Mesenchymal stem cell (in vitro differentiated cells and primary cell): ENCODE results near the gene SREBF1. TPM values are rescaled to one million over a fixed set of nuclear protein-coding genes. Genes with fewer than 3 reads are reported as not detected.

Experiments used
- DNase-seq: peaks from one replicate; pipeline ENCODE4 v3.0.0-alpha.2; 2013
- H2AFZ ChIP-seq: one replicate; pipeline ENCODE4 v1.6.1; 2013; ENCODE audit warnings: low read depth, mild to moderate bottlenecking, control low read depth, inconsistent platforms, low read length, moderate library complexity
- H2AK5ac ChIP-seq: 2 replicates; pipeline ENCODE4 v1.6.1; 2013; ENCODE audit warnings: low read length, moderate library complexity, mild to moderate bottlenecking, inconsistent platforms; ENCODE audit not compliant: severe bottlenecking
- H2BK120ac ChIP-seq: one replicate; pipeline ENCODE4 v1.6.1; 2013; ENCODE audit warnings: low read depth, mild to moderate bottlenecking, inconsistent platforms, low read length, moderate library complexity
- H2BK12ac ChIP-seq, 2 experiments: one replicate each; pipeline ENCODE4 v1.6.1; 2013; ENCODE audit warnings: inconsistent platforms in 2 of 2, low read length in 2 of 2, mild to moderate bottlenecking in 2 of 2, moderate library complexity in 2 of 2, control low read depth in 1 of 2
- H2BK15ac ChIP-seq: one replicate; pipeline ENCODE4 v1.6.1; 2013; ENCODE audit warnings: mild to moderate bottlenecking, low read depth, inconsistent platforms; ENCODE audit not compliant: poor library complexity, severe bottlenecking
- H2BK5ac ChIP-seq: 2 replicates; pipeline ENCODE4 v1.6.1; 2013; ENCODE audit warnings: low read depth, mild to moderate bottlenecking, low read length, control low read depth, inconsistent platforms; ENCODE audit not compliant: poor library complexity, severe bottlenecking
- H3K14ac ChIP-seq, 2 experiments: one replicate each; pipeline ENCODE4 v1.6.1; 2013; ENCODE audit warnings: inconsistent platforms in 2 of 2, low read length in 2 of 2, control low read depth in 1 of 2, mild to moderate bottlenecking in 1 of 2, moderate library complexity in 1 of 2
- H3K18ac ChIP-seq, 2 experiments: one replicate each; pipeline ENCODE4 v1.6.1; 2013; ENCODE audit warnings: inconsistent platforms in 2 of 2, low read length in 2 of 2, control low read depth in 1 of 2, low read depth in 1 of 2, mild to moderate bottlenecking in 1 of 2
- H3K23ac ChIP-seq, 2 experiments: one replicate each; pipeline ENCODE4 v1.6.1; 2013; ENCODE audit warnings: inconsistent platforms in 2 of 2, low read length in 2 of 2, mild to moderate bottlenecking in 2 of 2, moderate library complexity in 2 of 2, control low read depth in 1 of 2
- H3K27ac ChIP-seq: 2 replicates; pipeline ENCODE4 v1.5.1; 2013; ENCODE audit warnings: mild to moderate bottlenecking, moderate library complexity, low read length, control low read depth, inconsistent platforms; ENCODE audit not compliant: poor library complexity, severe bottlenecking
- H3K27me3 ChIP-seq, 2 experiments: 2 replicates each; pipeline versions ENCODE4 v1.6.1 to v1.7.0; 2013; ENCODE audit warnings: low read length in 2 of 2, mild to moderate bottlenecking in 2 of 2, moderate library complexity in 2 of 2, control low read depth in 1 of 2, inconsistent platforms in 1 of 2; ENCODE audit not compliant: control insufficient read depth in 1 of 2, insufficient read depth in 1 of 2
- H3K36me3 ChIP-seq, 2 experiments: 2 replicates each; pipeline versions ENCODE4 v1.6.1 to v1.7.0; 2013; ENCODE audit warnings: low read length in 2 of 2, control low read depth in 1 of 2, inconsistent platforms in 1 of 2, low read depth in 1 of 2, mild to moderate bottlenecking in 1 of 2; ENCODE audit not compliant: insufficient read depth in 2 of 2, control insufficient read depth in 1 of 2
- H3K4ac ChIP-seq, 2 experiments: one replicate each; pipeline ENCODE4 v1.6.1; 2013; ENCODE audit warnings: inconsistent platforms in 2 of 2, low read length in 2 of 2, mild to moderate bottlenecking in 2 of 2, moderate library complexity in 2 of 2, control low read depth in 1 of 2, low read depth in 1 of 2
- H3K4me1 ChIP-seq: 2 replicates; pipeline ENCODE4 v1.6.1; 2013; ENCODE audit warnings: low read depth, low read length, control low read depth; ENCODE audit not compliant: control insufficient read depth, insufficient read depth
- H3K4me2 ChIP-seq: 2 replicates; pipeline ENCODE4 v1.6.1; 2013; ENCODE audit warnings: low read length, mild to moderate bottlenecking, inconsistent platforms; ENCODE audit not compliant: poor library complexity, severe bottlenecking
- H3K4me3 ChIP-seq, 2 experiments: 2 replicates each; pipeline versions ENCODE4 v1.5.1 to v1.7.0; 2013; ENCODE audit warnings: low read length in 2 of 2, mild to moderate bottlenecking in 2 of 2, control low read depth in 1 of 2, low read depth in 1 of 2; ENCODE audit not compliant: insufficient read depth in 1 of 2
- H3K79me1 ChIP-seq: replicated peaks from 2 replicates; pipeline ENCODE4 v1.6.1; 2013; ENCODE audit warnings: mild to moderate bottlenecking, control low read depth, low read length, inconsistent platforms; ENCODE audit not compliant: poor library complexity, severe bottlenecking
- H3K9ac ChIP-seq: 2 replicates; pipeline ENCODE4 v1.7.0; 2013; ENCODE audit warnings: mild to moderate bottlenecking, low read length, moderate library complexity
- H3K9me3 ChIP-seq: 2 replicates; pipeline ENCODE4 v1.7.0; 2013; ENCODE audit warnings: mild to moderate bottlenecking, low read length; ENCODE audit not compliant: control insufficient read depth
- H4K8ac ChIP-seq: one replicate; pipeline ENCODE4 v1.6.1; 2013; ENCODE audit warnings: inconsistent platforms, mild to moderate bottlenecking, low read length, moderate library complexity
- H4K91ac ChIP-seq: one replicate; pipeline ENCODE4 v1.6.1; 2013; ENCODE audit warnings: mild to moderate bottlenecking, low read length, inconsistent platforms
- WGBS: methylation state at CpG from one replicate; pipeline ENCODE4 v1.1.7; 2013; ENCODE audit warnings: mixed read lengths; 5-methylcytosine and 5-hydroxymethylcytosine counted together
- polyA plus RNA-seq, 2 experiments: library from polyadenylated mRNA; stranded (reverse); fragments of 200-250 nt; gene quantifications; one replicate each; pipeline ENCODE4 v1.2.3, GENCODE V29; 2013

Gene SREBF1
- 89.9 TPM for polyA plus RNA-seq (2013, experiment 1 of 2)
- polyA plus RNA-seq (2013, experiment 2 of 2): 89.1 TPM

DNA sequence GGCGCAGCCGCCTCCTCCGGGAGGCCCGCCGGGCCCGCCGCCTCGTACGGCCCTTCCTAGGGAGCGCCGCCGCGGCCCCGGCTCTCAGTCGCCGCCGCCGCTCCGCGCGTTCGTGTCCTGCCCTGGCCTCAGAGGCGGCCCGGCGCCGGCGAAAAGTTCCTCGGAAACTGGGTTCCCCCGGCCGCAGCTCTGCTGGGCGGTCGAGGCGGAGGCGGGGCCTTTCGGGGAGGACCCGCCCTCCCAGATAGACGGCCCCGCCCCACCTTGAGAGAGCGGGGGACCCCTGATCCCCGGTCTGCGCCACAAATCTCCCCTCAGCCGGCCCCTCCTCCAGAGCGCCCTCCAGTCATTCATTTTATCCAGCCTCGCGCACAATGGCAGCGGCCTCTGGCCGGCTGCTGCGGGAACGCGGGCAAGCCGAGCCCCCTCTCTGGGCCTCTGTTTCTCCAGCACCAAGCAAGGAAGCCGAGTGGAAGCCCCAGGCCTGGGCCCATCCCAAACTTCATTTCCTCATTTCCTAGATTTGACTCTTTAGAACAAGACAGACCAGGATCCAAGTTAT, at the start of gene SREBF1:
Gene SREBF1 (minus strand): TSS at position 169 of the 562 bp plus-strand sequence. CDS start 169 bp downstream, outside the sequence.
- Histone ChIP-seq H2AFZ (no peak within 1 kb of the TSS), H2BK5ac (peak within 1 kb of the TSS; percentile 80), H3K4ac (peak within 1 kb of the TSS; percentile 97 to 99), H3K27ac (peak within 1 kb of the TSS; percentile 22), H2BK15ac (peak within 1 kb of the TSS; percentile 99), H3K79me1 (peaks cover 10% of the 10 kb centered on the region), H3K14ac (peak within 1 kb of the TSS; percentile 88 to 97), H3K9ac (peak within 1 kb of the TSS; percentile 97), H2BK12ac (peak within 1 kb of the TSS; percentile 80 to 97), H2BK120ac (peak within 1 kb of the TSS; percentile 91), H3K9me3 (no peaks in the 10 kb centered on the region), H3K18ac (peak within 1 kb of the TSS; percentile 98), H3K4me2 (peak within 1 kb of the TSS; percentile 79), H4K91ac (peak within 1 kb of the TSS; percentile 98), H3K36me3 (peaks cover under 1 to 4% of the 10 kb centered on the region in 2 experiments), H4K8ac (peak within 1 kb of the TSS; percentile 98), H2AK5ac (peak within 1 kb of the TSS; percentile 83), H3K4me1 (peaks cover 46% of the 10 kb centered on the region), H3K4me3 (peak within 1 kb of the TSS; percentile 84 to 86), H3K23ac (peak within 1 kb of the TSS in 1 of 2 experiments; percentile 92), H3K27me3 (no peaks in the 10 kb centered on the region)
- DNase-seq: peak; percentile 79
- 2% methylated on average over 41 of the region's 52 CpGs for WGBS

DNA sequence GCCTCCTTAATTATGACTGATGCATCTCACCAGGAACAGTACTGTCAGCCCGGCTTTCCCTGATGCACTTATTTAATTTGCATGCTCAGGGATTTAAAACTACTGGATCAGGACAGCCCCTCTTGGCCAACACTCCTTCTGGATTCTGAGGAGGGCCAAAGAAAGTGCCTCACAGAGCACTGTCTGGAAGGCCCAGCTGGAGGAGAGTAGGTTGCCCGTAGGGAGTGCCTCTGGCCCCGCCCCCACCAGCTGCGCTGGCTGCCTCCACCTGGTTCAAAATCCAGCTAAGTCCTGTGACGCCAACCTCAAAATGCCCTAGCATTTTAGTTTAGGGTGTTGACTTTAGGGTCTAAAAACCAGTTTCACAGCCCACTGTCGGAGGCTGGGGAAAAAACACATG, 49.4 kb upstream of the SREBF1 start:
- H3K14ac ChIP-seq: no peak overlapping the region

DNA sequence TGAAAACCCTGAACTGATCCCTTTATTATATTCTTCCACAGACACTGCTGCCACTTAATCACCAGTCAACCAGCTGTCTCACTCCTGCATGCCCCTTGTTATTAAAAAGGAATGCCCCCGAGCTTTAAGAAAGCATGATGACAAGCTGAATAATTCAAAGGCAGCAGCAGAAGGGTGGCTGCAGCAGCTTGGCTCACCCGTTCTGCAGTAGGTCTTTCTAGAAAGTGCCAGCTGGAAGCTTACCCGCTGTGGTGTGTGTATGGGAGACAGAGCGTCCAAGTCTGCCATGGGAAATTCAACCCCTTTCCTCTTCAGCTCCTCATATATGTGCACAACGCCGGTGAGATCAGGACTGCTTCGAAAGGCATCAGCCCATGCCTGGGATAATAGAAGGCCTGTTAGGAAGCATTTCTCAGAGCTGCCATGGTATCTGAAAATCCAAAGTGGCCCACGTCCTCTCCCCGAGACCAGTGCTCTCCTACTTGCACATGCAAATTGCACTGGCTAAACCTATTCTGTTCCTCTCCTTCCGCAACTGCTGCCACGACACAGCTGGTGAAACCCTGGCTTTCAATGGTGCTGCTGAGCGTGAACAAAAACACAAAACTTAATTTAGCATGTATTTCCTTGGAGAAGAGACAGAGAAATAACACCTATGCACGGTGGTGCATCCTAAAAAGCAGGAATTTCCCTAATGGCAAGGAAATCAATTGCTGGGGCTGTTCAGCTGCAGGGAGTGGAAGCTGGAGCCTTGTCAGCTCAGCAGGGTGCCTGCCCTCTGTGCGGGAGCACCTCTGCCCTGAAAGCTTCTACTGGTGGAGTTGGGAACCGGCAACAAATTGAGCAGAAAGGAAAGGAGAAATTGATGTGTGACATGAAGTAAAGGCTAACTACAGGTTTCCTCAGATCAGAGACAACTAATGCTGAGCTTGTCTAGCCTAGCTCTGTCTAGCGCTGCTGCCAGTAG, 47.9 kb upstream of the SREBF1 start:
- H2BK5ac ChIP-seq: no peak overlapping the region
- H2AFZ ChIP-seq: no peak overlapping the region
- peaks cover 70% of the 10 kb centered on the region in 2 experiments for H3K36me3 ChIP-seq
- 84% methylated on average over 14 of the region's 16 CpGs for WGBS
- no peaks in the 10 kb centered on the region for H3K9me3 ChIP-seq
- H2AK5ac ChIP-seq: no peak overlapping the region
- no peak overlapping the region for H3K23ac ChIP-seq
- H3K4ac ChIP-seq: no peak overlapping the region
- H3K27me3 ChIP-seq: no peaks in the 10 kb centered on the region
- H2BK15ac ChIP-seq: no peak overlapping the region
- H3K4me3 ChIP-seq: no peak overlapping the region
- H3K14ac ChIP-seq: no peak overlapping the region
- DNase-seq: no peak
- no peak overlapping the region for H2BK120ac ChIP-seq
- H3K9ac ChIP-seq: no peak overlapping the region
- H3K4me2 ChIP-seq: no peak overlapping the region
- no peak overlapping the region for H4K91ac ChIP-seq
- H3K18ac ChIP-seq: no peak overlapping the region
- H3K27ac ChIP-seq: no peak overlapping the region
- no peak overlapping the region for H4K8ac ChIP-seq
- peaks cover 7% of the 10 kb centered on the region for H3K4me1 ChIP-seq
- H3K79me1 ChIP-seq: peaks cover 7% of the 10 kb centered on the region
- no peak overlapping the region for H2BK12ac ChIP-seq

More for the DNA sequence above, 49.4 kb upstream of the SREBF1 start:
- Histone ChIP-seq H2BK12ac (no peak overlapping the region), H2BK15ac (no peak overlapping the region), H2AK5ac (no peak overlapping the region), H4K91ac (no peak overlapping the region), H3K4me3 (no peak overlapping the region), H3K79me1 (peaks cover 7% of the 10 kb centered on the region), H4K8ac (no peak overlapping the region), H3K27me3 (no peaks in the 10 kb centered on the region), H3K4me2 (no peak overlapping the region), H3K27ac (no peak overlapping the region), H3K4ac (no peak overlapping the region), H3K9me3 (no peaks in the 10 kb centered on the region), H3K23ac (no peak overlapping the region), H2BK5ac (no peak overlapping the region), H3K9ac (no peak overlapping the region), H2AFZ (no peak overlapping the region), H3K4me1 (peaks cover 6% of the 10 kb centered on the region), H2BK120ac (no peak overlapping the region), H3K18ac (no peak overlapping the region), H3K36me3 (peaks cover 58 to 65% of the 10 kb centered on the region in 2 experiments)
- WGBS: 88% methylated on average over 6 of the region's 6 CpGs
- DNase-seq: no peak

DNA sequence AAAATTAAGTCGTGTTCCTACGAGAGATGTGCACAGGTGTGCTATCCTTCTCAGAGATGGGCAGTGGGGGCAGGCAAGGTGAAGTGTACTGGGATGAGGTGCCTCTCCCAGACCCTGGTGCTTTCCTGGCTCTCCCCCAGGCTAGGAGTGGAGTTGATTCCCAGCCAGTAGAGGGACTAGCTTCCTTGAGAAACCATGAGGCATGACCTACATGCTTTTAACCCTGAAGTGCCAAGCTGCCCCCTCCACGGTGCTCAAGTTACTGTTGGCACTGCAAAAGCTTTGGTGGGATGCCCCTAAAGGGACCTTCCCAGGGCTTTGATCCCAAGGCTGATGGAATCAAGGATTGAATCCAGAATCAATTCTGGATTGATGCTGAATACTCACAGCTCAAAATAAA, 47.0 kb upstream of the SREBF1 start:
- peaks cover 68 to 78% of the 10 kb centered on the region in 2 experiments for H3K36me3 ChIP-seq
- H2AFZ ChIP-seq: no peak overlapping the region
- H2BK12ac ChIP-seq: no peak overlapping the region
- H2BK120ac ChIP-seq: no peak overlapping the region
- no peak overlapping the region for H3K9ac ChIP-seq
- H2AK5ac ChIP-seq: no peak overlapping the region
- no peak overlapping the region for H4K8ac ChIP-seq
- H3K18ac ChIP-seq: no peak overlapping the region
- H3K79me1 ChIP-seq: peaks cover 5% of the 10 kb centered on the region
- no peak overlapping the region for H2BK5ac ChIP-seq
- H3K4ac ChIP-seq: no peak overlapping the region
- no peak overlapping the region for H3K4me2 ChIP-seq
- no peak overlapping the region for H3K27ac ChIP-seq
- no peaks in the 10 kb centered on the region for H3K9me3 ChIP-seq
- no peak overlapping the region for H4K91ac ChIP-seq
- peaks cover 13% of the 10 kb centered on the region for H3K4me1 ChIP-seq
- DNase-seq: no peak
- no peak overlapping the region for H3K4me3 ChIP-seq
- H3K23ac ChIP-seq: no peak overlapping the region
- H3K14ac ChIP-seq: no peak overlapping the region
- WGBS: 95% methylated on average over 3 of the region's 3 CpGs
- no peaks in the 10 kb centered on the region for H3K27me3 ChIP-seq
- H2BK15ac ChIP-seq: no peak overlapping the region
